Body of pancreas (tissue), 4 donors: ENCODE measurements around the gene FGF12.

Source experiments
- POLR2A ChIP-seq, 3 donors: fragments of 450-650 bp; IDR thresholded peaks; one replicate each; pipeline ENCODE4 v1.6.1; 2016; ENCODE audit warnings: antibody characterized with exemption in 3 of 3, mild to moderate bottlenecking in 2 of 3
- TF ChIP-seq, protein P1 (sequence below), 7 experiments: fragments of 450-650 bp in 4 of 7; fragments of 200-600 bp in 3 of 7; sonication (generic) in 3 of 7; IDR thresholded peaks; one replicate each; pipeline ENCODE4 v1.5.1; 2016 to 2019; ENCODE audit warnings: antibody characterized with exemption in 7 of 7

DNA sequence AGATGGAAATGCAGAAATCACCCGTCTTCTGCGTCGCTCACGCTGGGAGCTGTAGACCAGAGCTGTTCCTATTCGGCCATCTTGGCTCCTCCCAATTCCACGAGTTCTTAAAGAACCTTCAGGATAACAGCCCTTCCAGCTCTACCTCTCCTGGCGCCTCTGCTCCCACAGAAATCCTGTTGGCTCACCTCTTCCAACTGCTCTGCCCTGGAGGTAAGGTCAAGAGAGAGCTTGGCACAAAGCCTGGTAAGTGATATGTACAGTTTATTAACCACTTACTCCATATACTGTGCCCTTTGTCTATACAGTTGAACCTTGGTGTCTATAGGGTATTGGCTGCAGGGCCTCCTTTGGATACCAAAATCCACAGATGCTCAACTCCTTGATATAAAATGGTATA, 17.8 kb upstream of the FGF12 start:
- TF ChIP-seq, protein P1, sequence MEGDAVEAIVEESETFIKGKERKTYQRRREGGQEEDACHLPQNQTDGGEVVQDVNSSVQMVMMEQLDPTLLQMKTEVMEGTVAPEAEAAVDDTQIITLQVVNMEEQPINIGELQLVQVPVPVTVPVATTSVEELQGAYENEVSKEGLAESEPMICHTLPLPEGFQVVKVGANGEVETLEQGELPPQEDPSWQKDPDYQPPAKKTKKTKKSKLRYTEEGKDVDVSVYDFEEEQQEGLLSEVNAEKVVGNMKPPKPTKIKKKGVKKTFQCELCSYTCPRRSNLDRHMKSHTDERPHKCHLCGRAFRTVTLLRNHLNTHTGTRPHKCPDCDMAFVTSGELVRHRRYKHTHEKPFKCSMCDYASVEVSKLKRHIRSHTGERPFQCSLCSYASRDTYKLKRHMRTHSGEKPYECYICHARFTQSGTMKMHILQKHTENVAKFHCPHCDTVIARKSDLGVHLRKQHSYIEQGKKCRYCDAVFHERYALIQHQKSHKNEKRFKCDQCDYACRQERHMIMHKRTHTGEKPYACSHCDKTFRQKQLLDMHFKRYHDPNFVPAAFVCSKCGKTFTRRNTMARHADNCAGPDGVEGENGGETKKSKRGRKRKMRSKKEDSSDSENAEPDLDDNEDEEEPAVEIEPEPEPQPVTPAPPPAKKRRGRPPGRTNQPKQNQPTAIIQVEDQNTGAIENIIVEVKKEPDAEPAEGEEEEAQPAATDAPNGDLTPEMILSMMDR (IDR thresholded peaks at IDR 0.05): no peak
- TF ChIP-seq POLR2A (IDR thresholded peaks at IDR 0.05): no peak
